ENCODE results near the gene JAZF1. TPM values are rescaled to one million over a fixed set of nuclear protein-coding genes. Genes with fewer than 3 reads are reported as not detected.

Gene JAZF1
- total and polyA plus RNA-seq, 2 of the 8 experiments (the other 6 are each of a cell fraction or from before 2014, with no cell fraction given), result 2.6 to 21.8 TPM

GRCh38 chr7:27992097-27992496, 188.5 kb downstream of the JAZF1 start (continued):
- TF ChIP-seq CHD7 (IDR thresholded peaks at IDR 0.05; ENCODE audit: insufficient replicate concordance, low read length) (no peak), CBX5 (IDR thresholded peaks at IDR 0.05; ENCODE audit: low read depth, low read length) (no peak), GTF2F1 (IDR thresholded peaks at IDR 0.05; ENCODE audit: borderline replicate concordance, low read depth, low read length) (no peak)

Measured in H1 (cell line).